Muscle layer of colon (tissue), 2 donors: Measurements from ENCODE around the gene ADGB.
"Not testable (repeated sequence)": the region's sequence is repeated elsewhere in the genome, so short reads cannot be mapped to it uniquely, and the experiment has no call there.

Experiments used
- H3K27ac ChIP-seq: one replicate; pipeline ENCODE4 v1.7.0; 2013; ENCODE audit warnings: low read depth, mild to moderate bottlenecking, low read length, moderate library complexity
- H3K27me3 ChIP-seq, 2 donors: one replicate each; pipeline ENCODE4 v1.7.0; 2013; ENCODE audit warnings: low read length in 2 of 2, mild to moderate bottlenecking in 2 of 2; ENCODE audit not compliant: insufficient read depth in 2 of 2, control insufficient read depth in 1 of 2
- H3K36me3 ChIP-seq: one replicate; pipeline ENCODE4 v1.7.0; 2013; ENCODE audit warnings: mild to moderate bottlenecking, low read length; ENCODE audit not compliant: insufficient read depth
- H3K4me1 ChIP-seq: one replicate; pipeline ENCODE4 v1.7.0; 2013; ENCODE audit warnings: mild to moderate bottlenecking, low read length; ENCODE audit not compliant: insufficient read depth
- H3K4me3 ChIP-seq, 2 donors: one replicate each; pipeline ENCODE4 v1.7.0; 2013; ENCODE audit warnings: low read length in 2 of 2, low read depth in 1 of 2, mild to moderate bottlenecking in 1 of 2, moderate library complexity in 1 of 2
- H3K9ac ChIP-seq: one replicate; pipeline ENCODE4 v1.7.0; 2013; ENCODE audit warnings: low read length
- H3K9me3 ChIP-seq: one replicate; pipeline ENCODE4 v1.7.0; 2013; ENCODE audit warnings: mild to moderate bottlenecking, low read length
- donor health status: abdominal sarcoma.
- donor health status: Adenocarcinoma of cecum.

The ADGB gene

DNA sequence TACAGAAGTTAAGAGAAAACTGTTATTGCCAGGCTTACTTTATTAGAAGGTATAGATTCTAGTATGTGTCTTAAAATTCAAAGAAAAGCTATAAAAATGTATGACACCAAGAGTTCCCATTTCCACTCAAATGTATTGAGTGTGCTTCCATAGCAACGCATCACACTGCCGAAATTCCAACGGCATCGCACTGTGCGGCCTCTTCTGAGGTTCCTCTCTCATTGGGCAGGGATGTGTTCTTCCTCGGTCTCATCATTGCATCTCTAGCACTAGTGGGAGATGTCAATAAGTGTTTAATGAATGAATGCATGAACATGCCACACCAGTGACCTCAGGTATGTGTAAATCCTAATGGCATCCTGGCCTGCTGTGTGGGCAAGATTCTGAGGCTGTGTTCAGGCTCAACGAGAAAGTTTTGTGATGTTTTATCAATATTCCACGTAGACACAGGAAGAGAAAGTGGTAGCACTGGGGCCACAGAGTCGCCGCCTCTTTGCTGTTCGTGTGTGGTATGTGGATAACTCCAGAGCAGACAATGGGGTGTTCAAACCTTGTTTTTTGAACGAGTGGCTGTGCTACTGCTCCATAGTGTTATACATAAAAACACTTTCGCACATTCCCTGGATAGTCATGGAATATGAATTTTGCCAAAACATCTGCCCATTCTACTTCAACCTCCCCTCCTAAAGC, 171.6 kb downstream of the ADGB start:
- Histone ChIP-seq H3K36me3 (no peaks in the 10 kb centered on the region), H3K9me3 (no peaks in the 10 kb centered on the region), H3K9ac (no peak overlapping the region), H3K4me3 (no peak overlapping the region), H3K4me1 (no peaks in the 10 kb centered on the region), H3K27ac (no peak overlapping the region), H3K27me3 (no peaks in the 10 kb centered on the region)

GRCh38 chr6:146770965-146771735, 172.4 kb downstream of the ADGB start:
- H3K4me3 ChIP-seq = no peak overlapping the region
- no peaks in the 10 kb centered on the region for H3K9me3 ChIP-seq
- H3K9ac ChIP-seq = no peak overlapping the region

DNA sequence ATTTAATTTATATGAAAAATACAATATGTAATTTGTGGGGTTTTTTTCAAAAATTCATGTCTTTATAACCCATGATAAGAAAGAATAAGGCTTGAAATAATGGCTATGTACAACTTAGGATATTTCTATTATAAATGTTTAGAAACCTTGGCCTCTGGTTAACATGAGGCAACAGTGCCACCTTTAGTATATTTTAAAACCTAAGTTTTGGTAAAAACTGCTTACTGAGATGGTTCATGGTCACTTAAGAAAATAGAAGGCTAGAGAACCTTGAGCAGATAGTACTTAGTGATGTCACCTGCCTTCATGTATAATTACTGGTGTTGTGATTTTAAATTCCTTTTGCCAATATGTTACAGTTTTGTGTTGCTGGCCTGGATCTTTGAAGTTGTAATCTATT, 176.4 kb downstream of the ADGB start:
- no peak overlapping the region for H3K4me3 ChIP-seq
- no peaks in the 10 kb centered on the region for H3K36me3 ChIP-seq
- no peak overlapping the region for H3K9ac ChIP-seq
- no peaks in the 10 kb centered on the region for H3K4me1 ChIP-seq
- no peak overlapping the region for H3K27ac ChIP-seq
- H3K27me3 ChIP-seq = no peaks in the 10 kb centered on the region
- no peaks in the 10 kb centered on the region for H3K9me3 ChIP-seq

More at GRCh38 chr6:146770965-146771735, 172.4 kb downstream of the ADGB start:
- H3K4me1 ChIP-seq = no peaks in the 10 kb centered on the region
- no peaks in the 10 kb centered on the region for H3K27me3 ChIP-seq
- no peak overlapping the region for H3K27ac ChIP-seq
- no peaks in the 10 kb centered on the region for H3K36me3 ChIP-seq

DNA sequence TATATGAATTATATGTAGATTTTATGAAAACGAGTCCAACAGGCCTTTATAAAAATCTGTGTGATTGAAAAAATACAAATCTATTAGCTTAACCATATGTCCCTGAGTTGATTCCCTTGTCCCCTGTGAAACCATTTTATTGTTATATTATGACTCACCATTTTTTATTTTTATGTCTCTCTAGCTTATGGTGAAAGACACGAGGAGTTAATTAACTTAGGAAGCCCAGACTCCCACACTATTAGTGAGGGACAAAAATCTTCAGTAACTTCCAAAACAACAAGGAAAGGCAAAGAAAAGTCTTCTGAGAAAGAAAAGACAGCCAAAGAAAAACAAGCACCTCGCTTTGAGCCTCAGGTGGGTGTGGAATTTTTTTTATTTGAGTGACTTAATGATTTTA, 183.1 kb downstream of the ADGB start:
- Histone ChIP-seq H3K9ac (no peak overlapping the region), H3K36me3 (no peaks in the 10 kb centered on the region), H3K27me3 (no peaks in the 10 kb centered on the region), H3K27ac (no peak overlapping the region), H3K4me3 (no peak overlapping the region), H3K9me3 (no peaks in the 10 kb centered on the region), H3K4me1 (no peaks in the 10 kb centered on the region)

DNA sequence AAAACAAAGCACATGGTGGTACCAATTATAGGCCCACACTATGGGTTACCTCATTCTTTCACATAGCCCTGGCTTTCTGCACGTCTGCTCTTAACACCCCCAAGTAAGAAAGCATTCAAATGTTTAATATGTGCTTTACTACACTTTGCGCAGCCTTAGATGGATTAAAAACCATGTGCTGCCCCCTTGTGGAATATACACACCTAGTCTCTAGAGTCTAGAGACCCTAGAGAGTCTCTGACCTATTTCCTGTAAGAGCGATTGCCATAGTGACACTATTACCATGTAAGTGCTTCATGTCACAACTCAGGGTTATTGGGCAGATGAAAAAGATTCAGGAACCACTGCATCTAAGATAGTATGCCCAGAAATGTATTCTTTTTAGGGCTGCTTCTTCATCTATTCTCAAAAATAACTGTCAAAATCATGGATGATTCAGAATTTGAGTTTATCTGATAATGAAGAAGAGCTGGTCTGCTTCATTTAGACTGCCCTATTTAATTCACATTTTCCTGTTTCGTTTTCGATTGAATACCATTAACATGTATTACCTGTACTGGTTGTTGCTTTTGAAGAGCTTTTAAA, 186.3 kb downstream of the ADGB start:
- H3K9me3 ChIP-seq = no peaks in the 10 kb centered on the region
- no peak overlapping the region for H3K4me3 ChIP-seq
- no peak overlapping the region for H3K27ac ChIP-seq
- no peak overlapping the region for H3K9ac ChIP-seq
- H3K27me3 ChIP-seq = no peaks in the 10 kb centered on the region
- no peaks in the 10 kb centered on the region for H3K36me3 ChIP-seq
- no peaks in the 10 kb centered on the region for H3K4me1 ChIP-seq

DNA sequence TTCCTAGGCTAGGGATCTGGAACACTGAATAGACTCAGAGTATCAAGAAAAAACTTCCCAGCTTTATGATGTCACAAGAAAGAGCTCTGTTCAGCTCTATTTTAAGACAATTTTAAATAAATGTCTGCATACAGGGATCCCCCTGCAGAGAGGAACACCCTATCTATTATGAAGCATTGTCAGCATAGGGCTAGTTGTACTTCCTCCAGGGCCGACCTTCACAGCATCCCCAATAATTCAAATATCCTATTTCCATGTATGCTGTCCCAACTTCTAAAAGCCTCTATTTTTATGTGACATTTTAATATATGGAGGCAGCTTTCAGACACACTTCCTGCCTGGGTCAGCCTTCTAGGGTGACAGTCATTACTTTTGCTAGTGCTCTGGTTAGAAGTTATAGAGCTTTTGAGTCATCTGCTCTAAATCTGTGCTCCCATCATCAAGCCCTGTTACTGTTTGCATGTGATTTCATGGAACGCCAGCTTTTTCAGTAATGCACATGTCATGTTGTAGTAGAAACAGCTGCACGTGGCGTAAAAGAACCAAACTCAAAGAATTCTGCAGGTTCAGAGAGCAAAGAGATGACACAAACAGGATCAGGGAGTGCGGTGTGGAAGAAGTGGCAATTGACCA, 189.2 kb downstream of the ADGB start:
- H3K27ac ChIP-seq = no peak overlapping the region
- no peak overlapping the region for H3K4me3 ChIP-seq
- no peaks in the 10 kb centered on the region for H3K27me3 ChIP-seq
- H3K9ac ChIP-seq = no peak overlapping the region
- H3K4me1 ChIP-seq = no peaks in the 10 kb centered on the region
- no peaks in the 10 kb centered on the region for H3K36me3 ChIP-seq
- no peaks in the 10 kb centered on the region for H3K9me3 ChIP-seq

DNA sequence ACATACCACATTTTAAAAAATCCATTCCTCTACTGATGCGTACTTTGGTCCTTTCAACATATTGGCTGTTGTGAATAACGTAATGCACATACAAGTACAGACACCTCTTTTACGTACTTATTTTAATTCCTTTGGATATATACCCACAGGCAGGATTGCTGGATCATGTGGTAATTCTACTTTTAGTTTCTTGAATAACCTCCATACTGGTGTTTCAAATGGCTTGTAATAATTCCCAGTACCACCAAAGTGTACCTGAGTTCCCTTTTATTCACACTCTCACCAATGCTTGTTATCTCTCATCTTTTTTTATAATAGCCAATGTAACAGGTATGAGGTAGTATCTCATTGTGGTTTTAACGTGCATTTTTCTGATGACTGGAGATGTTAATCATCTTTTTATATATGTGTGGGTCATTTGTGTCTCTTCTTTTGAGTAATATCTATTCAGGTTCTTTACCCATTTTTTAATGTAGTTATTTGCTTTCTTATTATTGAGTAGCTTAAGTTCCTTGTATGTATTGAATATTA, 191.9 kb downstream of the ADGB start:
- no peak overlapping the region for H3K4me3 ChIP-seq
- H3K9ac ChIP-seq = no peak overlapping the region
- no peak overlapping the region for H3K27ac ChIP-seq
- H3K4me1 ChIP-seq = no peaks in the 10 kb centered on the region
- no peaks in the 10 kb centered on the region for H3K36me3 ChIP-seq
- H3K27me3 ChIP-seq = no peaks in the 10 kb centered on the region
- no peaks in the 10 kb centered on the region for H3K9me3 ChIP-seq

GRCh38 chr6:146791930-146792329, 193.2 kb downstream of the ADGB start:
- Histone ChIP-seq H3K9ac (no peak overlapping the region), H3K36me3 (no peaks in the 10 kb centered on the region), H3K27me3 (no peaks in the 10 kb centered on the region), H3K27ac (no peak overlapping the region), H3K9me3 (no peaks in the 10 kb centered on the region), H3K4me3 (no peak overlapping the region), H3K4me1 (no peaks in the 10 kb centered on the region)

DNA sequence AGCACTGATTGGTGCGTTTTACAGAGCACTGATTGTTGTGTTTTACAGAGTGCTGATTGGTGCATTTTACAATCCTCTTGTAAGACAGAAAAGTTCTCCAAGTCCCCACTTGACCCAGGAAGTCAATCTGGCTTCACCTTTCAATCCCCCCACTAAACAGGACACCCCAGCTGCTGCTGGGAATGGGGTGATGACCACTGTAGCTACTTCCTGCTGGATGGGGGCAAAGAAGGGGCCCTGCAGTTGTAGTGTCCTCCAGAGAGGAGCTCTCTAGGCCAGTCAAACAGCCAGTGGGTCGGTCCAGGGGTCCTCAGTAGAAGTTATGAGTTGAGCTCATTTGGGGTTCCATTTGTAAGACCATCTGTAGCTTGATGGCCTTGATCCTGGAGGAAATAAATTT, 194.4 kb downstream of the ADGB start:
- H3K36me3 ChIP-seq, H3K27me3 ChIP-seq, H3K4me3 ChIP-seq, H3K4me1 ChIP-seq, H3K9ac ChIP-seq, H3K27ac ChIP-seq, H3K9me3 ChIP-seq: not testable (repeated sequence)

GRCh38 chr6:146795479-146796133, 196.8 kb downstream of the ADGB start:
- Histone ChIP-seq H3K4me3 (no peak overlapping the region), H3K9me3 (no peaks in the 10 kb centered on the region), H3K36me3 (no peaks in the 10 kb centered on the region), H3K27me3 (no peaks in the 10 kb centered on the region), H3K9ac (no peak overlapping the region), H3K4me1 (no peaks in the 10 kb centered on the region), H3K27ac (no peak overlapping the region)

DNA sequence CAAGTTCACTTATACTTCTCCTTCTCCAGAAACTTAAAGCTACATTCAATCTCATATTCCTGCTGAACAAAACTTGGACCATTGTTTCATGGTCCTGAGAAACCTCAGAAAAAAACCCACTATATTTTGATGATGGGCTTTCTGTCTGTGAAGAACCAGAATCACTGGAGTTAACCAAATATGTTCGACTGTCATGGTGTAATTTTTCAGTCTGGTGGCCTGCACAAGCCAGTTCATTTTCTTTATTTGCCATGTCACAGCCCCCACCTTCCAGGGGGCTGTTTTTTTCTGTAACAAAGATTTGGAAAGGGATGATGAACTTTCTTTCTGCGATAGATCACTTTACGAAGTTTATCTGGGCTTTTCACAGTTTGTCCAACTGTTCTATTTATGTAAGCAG, 204.4 kb downstream of the ADGB start:
- H3K4me3 ChIP-seq = not testable (repeated sequence)

More for the DNA sequence above, 204.4 kb downstream of the ADGB start:
- not testable (repeated sequence) for H3K9ac ChIP-seq, H3K27me3 ChIP-seq, H3K4me1 ChIP-seq, H3K27ac ChIP-seq, H3K9me3 ChIP-seq, H3K36me3 ChIP-seq
